Right ventricle myocardium inferior (tissue), 1 donor: Measurements from ENCODE around the gene STX2. TPM values are rescaled to one million over a fixed set of nuclear protein-coding genes. Genes with fewer than 3 reads are reported as not detected.
A peak's percentile ranks its signal among the peaks of the same experiment; 100 is the strongest.

Experiments
- ATAC-seq: fragments of 200-7000 bp; cut with Tn5 transposase; one replicate; pipeline ENCODE4 v1.9.1; 2020; ENCODE audit warnings: mild to moderate bottlenecking, moderate library complexity
- DNase-seq: peaks from one replicate; pipeline ENCODE4 v3.0.0; 2021; ENCODE audit errors: missing footprints
- intact Hi-C: fragments of 100-400 bp; cut with DNase I; formaldehyde crosslinking; loops from one replicate; pipeline ENCODE4 v1.11.0; 2022
- total RNA-seq: library from RNA; stranded (reverse); fragmentation: NEBNext Ultra II Directional; extraction: Animal tissue kit (Norgen Biotek cat#: 25700); gene quantifications from one replicate; pipeline ENCODE4 v1.2.1, GENCODE V29; 2021
- donor health status: DM: no; HTN: yes; CAD: no; lungs with severe emphysema.

Gene STX2
- total RNA-seq, 1 donor from 2014 or later, result 15.9 TPM

DNA sequence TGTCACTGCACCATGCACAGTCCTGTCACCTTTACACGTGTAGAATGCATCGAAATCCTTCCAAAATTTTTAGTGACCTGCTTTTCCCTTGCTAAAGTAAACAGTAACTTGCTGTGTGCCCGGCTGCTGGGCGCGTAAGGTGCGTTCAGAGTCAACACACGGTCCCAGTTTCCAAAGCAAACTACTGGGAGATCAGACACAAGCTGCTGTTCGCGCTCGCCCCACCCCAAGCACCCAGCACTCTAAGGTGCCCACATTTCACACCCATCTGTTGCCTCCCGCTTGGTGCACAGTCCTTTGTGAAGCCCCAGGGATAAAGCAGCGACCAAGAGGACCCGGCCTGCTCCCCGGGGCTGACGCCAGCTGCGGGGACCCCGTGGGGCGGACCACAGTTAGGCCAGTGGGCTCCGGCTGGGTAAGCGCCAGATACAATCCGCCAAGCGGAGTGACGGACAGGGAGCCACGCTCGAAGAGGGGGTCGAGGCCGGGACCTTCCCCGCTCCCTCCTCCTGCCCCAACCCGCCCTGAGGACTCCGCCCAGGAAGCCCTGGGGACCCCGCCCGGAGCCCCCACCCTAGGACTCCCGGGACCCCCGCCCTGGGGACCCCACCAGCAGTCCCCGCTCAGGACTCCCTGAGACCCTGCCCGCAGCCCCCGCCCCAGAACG lies 633 bp downstream of the STX2 start:
- no peak for DNase-seq
- intact Hi-C loops, result loop anchor here (2.0 kb wide), 1 partner anchor 32 kb away; no protein-coding TSS in a partner anchor
- peak; percentile 24 for ATAC-seq

GRCh38 chr12:130835436-130835835 lies 3.6 kb downstream of the STX2 start:
- ATAC-seq, result no peak
- DNase-seq, result no peak
- intact Hi-C loops, result no loop called here

- intact Hi-C loops, result no loop called here
- ATAC-seq (no peak), DNase-seq (no peak)
Observed at GRCh38 chr12:130835011-130835410, 4.0 kb downstream of the STX2 start.

GRCh38 chr12:130832561-130833209 lies 6.4 kb downstream of the STX2 start:
- ATAC-seq (peak; percentile 43), DNase-seq (no peak)
- intact Hi-C loops, result no loop called here

GRCh38 chr12:130831876-130832405 lies 7.1 kb downstream of the STX2 start:
- DNase-seq, result no peak
- intact Hi-C loops, result no loop called here
- no peak for ATAC-seq

- no peak for DNase-seq
- ATAC-seq, result no peak
- intact Hi-C loops, result no loop called here
Observed at GRCh38 chr12:130831246-130831645, 7.8 kb downstream of the STX2 start.

DNA sequence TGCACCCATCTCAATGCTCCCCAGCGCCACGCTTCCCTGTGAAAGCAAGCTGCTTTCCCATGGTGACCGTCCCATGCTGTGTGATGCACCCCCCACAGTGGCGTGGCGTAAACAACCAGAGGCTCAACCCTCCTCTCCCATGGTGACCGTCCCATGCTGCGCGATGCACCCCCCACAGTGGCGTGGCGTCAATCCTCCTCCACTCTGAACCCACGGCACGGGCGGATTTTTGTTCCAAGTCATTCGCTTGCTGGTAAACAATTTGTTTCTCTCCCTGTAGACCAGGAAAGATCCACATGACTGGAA lies 8.9 kb downstream of the STX2 start:
- DNase-seq, result no peak
- intact Hi-C loops, result no loop called here
- no peak for ATAC-seq

DNA sequence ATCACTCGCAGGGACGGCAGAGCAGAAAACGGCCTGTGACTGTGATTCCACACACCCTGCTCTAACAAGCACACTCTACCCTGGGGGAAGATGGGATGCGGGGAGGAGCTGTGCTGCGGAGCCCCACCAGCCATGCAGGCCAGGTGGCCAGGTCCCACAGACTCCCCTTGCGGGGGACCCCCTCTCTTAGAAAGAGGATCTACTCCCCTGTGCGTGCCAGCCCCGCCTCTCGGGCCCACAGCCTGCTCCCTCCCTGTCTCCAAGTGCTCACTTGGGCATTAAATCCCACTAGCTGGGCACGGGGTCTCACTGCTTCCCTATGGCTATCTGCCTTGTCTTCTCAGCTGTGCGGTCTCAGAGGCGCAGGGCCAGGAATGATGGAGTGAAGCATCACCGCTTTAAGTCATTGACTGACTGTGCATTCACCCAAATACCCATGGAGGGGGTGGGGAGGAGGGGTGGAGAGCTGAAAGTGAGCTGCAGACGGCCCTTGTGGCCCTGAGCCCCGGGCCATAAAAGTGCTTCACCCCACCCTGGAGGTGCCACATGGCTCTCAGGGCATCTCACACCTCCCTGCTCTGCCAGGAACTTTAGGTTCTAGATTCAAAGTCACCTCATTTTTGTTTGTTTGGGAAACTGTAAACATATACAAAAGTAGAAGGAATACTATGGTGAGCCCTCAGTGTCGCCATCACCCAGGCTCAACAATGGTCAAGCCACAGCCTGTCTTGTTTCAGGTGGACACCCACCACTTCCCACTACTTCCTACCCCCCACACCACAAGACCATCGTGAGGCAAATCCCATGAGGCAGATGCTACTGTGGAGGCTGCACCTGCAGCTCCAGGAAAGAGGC lies 9.4 kb downstream of the STX2 start:
- intact Hi-C loops, result no loop called here
- no peak for ATAC-seq
- no peak for DNase-seq

GRCh38 chr12:130828895-130829294 lies 10.2 kb downstream of the STX2 start:
- no peak for DNase-seq
- ATAC-seq, result no peak
- intact Hi-C loops, result no loop called here

DNA sequence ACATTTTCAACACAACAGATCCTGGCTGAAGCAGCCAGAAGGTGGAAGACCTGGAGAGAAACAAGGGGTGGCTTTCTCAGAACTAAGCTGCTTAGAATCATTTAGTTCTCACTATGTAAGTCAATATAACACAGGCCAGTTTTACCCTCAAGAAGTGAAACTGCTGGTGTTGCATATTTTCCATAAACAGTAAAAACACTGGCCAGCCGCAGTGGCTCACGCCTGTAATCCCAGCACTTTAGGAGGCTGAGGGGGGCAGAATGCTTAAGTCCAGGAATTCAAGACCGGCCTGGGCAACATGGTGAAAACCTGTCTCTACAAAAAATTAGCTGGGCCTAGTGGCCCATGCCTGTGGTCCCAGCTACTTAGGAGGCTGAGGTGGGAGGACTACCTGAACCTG lies 11.6 kb downstream of the STX2 start:
- ATAC-seq (no peak), DNase-seq (no peak)
- intact Hi-C loops, result no loop called here

- intact Hi-C loops, result no loop called here
- ATAC-seq (peak; percentile 65), DNase-seq (peak; percentile 74)
Observed at GRCh38 chr12:130826151-130826801, 12.8 kb downstream of the STX2 start.

DNA sequence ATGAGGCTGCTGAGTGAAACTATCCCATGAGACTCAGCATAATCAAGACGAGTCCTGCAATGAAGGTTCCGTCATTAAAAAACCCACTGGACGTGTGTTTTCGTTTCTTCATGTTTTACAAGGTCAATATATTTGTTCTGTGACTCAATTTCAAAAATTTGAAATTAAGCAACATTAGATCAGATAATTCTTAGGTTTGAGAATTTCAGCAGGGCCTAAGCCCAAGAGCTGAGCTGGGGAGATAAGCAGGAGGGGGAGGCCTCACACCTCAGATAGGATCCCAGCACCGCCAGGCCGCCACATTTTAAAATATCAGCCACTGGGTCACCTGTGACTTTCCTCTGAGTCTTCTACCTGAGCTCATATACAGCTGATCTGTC lies 13.3 kb downstream of the STX2 start:
- DNase-seq, result no peak
- ATAC-seq, result no peak
- intact Hi-C loops, result no loop called here

GRCh38 chr12:130819681-130820080 lies 19.4 kb downstream of the STX2 start:
- DNase-seq (no peak), ATAC-seq (no peak)
- intact Hi-C loops, result no loop called here

DNA sequence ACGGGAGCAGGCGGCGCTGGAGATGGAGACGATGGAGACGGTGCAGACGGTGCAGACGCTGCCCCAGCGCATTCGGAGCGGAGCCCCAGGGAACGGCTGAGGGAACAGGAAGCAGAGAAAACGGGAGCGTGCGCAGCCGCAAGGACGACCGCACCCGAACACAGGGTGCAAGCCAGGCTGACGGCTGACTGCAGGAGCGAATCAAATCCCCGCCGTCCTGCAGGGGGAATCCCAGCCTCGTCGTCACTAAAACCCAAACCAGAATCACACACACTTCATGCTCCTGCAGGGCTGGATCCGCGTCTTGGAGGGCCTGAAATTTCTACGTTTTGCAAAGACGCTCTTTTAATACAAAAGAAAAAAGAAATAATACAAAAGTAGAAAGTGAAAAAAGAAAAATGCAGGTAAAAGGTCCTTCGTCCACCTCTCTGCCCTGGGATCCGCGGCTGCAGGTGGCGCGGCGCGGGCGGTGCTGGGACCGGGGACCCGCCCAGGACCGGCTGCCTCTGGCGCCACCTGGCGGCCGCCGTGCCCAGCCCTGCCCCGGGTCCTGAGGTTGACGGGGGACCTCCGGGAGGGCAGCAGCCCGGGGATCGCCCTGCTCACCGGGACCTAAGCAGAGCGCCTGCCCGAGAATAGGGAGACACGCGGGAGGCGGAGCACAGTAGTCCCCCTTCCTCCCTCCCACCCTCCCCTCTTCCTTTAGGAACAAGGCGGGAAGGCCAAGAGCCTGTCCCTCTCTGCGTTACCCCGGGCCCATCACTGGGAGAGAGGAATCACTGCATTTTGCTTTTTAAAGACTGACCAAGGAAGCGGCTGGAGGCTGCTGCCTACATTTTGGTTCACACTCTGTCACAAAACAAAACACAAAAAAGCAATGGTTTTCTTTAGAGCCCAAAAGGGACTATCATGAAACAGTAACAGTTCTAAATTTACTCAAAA lies 20.1 kb downstream of the STX2 start:
- ATAC-seq (peak; percentile 94), DNase-seq (peak; percentile 85)
- intact Hi-C loops, result no loop called here

GRCh38 chr12:130818272-130818634 lies 20.8 kb downstream of the STX2 start:
- DNase-seq, result no peak
- ATAC-seq, result no peak
- intact Hi-C loops, result no loop called here

DNA sequence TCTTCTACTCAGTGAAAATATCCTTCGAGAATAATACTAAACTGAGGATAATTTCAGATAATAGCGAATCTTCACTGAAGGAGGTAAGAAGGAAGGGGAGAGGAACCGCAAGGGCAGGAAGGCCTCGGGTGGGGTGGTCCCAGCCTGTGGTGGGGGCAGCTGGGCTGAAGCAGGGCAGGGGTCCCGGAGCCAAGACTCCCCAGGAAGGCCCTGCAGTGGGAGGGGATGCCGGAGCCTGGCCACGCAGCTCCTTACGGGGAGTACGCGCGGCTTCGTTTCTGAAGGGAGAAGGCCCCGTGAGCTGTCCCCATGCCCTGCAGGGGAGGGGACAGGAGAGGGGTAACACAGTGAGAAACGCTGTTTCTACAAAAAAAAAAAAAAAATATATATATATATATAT lies 21.2 kb downstream of the STX2 start:
- DNase-seq (no peak), ATAC-seq (no peak)
- intact Hi-C loops, result no loop called here

- ATAC-seq, result no peak
- no peak for DNase-seq
- intact Hi-C loops, result no loop called here
Observed at GRCh38 chr12:130816097-130816496, 23.0 kb downstream of the STX2 start.

GRCh38 chr12:130815028-130815741 lies 23.9 kb downstream of the STX2 start:
- no peak for DNase-seq
- ATAC-seq, result no peak
- intact Hi-C loops, result no loop called here
